Choroid plexus epithelial cell (primary cell): ENCODE data around the gene CTNNA2.

Source experiments
- DNase-seq: peaks from one replicate; pipeline ENCODE4 v3.0.0-alpha.2; 2010; ENCODE audit warnings: low read depth
- H3K4me3 ChIP-seq: 2 replicates; pipeline ENCODE4 v1.5.1; 2011; ENCODE audit warnings: low read depth, mild to moderate bottlenecking, control low read depth, low read length, moderate library complexity
- TF ChIP-seq, protein P1 (sequence below): conservative IDR thresholded peaks from 2 replicates; pipeline ENCODE4 v1.5.1; 2011; ENCODE audit warnings: low read depth, mild to moderate bottlenecking, control low read depth, inconsistent platforms, low read length, moderate library complexity

The CTNNA2 gene

DNA sequence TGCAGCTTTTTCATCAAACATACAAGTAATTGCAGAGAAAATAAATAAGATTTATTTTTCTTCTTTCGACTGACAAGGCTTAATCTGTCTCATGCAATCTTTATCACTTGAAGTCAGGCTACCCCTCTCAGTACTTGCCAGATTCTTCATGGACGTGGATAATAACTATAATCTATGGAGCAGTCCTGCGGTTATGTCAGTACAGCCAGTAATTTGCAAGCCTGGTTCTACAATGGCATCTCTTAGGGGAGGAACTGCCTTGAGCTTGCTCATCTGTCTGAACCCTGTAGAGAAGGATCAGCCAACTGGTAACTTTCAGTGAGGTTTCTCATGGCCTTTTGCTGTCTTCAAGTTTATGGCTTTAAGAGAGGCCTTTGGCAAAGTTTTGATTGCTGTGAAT, 827.2 kb downstream of the CTNNA2 start:
- DNase-seq = no peak
- TF ChIP-seq, protein P1, sequence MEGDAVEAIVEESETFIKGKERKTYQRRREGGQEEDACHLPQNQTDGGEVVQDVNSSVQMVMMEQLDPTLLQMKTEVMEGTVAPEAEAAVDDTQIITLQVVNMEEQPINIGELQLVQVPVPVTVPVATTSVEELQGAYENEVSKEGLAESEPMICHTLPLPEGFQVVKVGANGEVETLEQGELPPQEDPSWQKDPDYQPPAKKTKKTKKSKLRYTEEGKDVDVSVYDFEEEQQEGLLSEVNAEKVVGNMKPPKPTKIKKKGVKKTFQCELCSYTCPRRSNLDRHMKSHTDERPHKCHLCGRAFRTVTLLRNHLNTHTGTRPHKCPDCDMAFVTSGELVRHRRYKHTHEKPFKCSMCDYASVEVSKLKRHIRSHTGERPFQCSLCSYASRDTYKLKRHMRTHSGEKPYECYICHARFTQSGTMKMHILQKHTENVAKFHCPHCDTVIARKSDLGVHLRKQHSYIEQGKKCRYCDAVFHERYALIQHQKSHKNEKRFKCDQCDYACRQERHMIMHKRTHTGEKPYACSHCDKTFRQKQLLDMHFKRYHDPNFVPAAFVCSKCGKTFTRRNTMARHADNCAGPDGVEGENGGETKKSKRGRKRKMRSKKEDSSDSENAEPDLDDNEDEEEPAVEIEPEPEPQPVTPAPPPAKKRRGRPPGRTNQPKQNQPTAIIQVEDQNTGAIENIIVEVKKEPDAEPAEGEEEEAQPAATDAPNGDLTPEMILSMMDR = no peak
- H3K4me3 ChIP-seq = no peak overlapping the region

DNA sequence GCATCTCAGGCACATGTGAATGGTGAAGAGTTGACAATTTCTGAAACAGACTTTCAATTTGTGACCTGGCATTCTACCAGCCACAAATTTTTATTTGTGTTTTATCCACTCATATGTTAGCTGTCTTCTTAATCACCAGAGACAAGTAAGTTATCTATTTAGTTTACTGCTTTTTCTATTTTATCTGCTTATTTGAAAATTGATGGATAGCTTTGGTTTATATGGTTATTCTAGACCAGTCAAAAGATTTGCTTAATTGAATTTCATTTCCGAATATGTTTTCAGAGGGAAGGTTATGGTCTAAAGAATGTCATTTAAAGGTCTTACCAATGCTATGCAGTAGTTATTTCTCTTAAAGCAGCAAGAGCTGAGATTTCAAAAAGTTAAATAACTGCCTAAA, 835.2 kb downstream of the CTNNA2 start:
- DNase-seq = no peak
- TF ChIP-seq, protein P1 = no peak
- no peak overlapping the region for H3K4me3 ChIP-seq

DNA sequence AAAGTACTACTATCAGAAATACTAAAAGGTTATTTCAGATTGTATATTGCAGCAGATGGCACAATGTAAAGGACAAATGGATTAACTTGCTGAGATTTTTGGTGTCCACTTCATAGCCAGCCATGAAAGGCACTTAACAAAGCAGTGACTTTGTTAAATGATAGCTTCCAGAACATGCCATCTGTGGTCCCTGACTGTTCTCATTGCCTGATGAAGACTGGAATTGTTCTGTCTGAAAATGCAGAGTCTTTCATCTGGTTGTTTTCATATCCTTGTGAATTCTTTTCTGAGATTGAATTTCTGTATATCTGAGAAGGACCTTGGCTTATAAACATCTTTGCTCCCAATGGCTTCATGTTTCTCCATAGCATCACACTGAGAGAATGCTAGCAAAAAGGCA, 836.1 kb downstream of the CTNNA2 start:
- TF ChIP-seq, protein P1 = no peak
- H3K4me3 ChIP-seq = no peak overlapping the region
- no peak for DNase-seq

DNA sequence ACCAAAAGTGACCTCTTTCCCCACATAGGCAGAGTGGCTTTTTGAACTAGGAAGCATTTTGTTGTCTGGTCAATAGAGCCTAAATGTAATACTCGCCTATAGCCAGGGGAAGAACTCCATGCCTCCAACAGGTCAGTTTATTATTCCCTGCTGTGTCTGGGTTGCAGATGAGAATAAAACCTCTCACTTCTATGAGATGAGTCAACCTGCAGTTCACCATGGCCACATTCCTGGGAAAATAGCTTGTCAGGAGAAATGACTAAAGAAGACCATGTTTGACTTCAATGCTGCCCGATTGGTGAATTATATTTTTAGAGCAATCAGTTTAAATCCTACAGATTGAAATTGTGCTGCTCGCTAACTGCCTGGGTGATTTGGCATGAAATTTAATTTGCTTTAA, 838.4 kb downstream of the CTNNA2 start:
- no peak overlapping the region for H3K4me3 ChIP-seq
- no peak for DNase-seq
- TF ChIP-seq, protein P1 = no peak

DNA sequence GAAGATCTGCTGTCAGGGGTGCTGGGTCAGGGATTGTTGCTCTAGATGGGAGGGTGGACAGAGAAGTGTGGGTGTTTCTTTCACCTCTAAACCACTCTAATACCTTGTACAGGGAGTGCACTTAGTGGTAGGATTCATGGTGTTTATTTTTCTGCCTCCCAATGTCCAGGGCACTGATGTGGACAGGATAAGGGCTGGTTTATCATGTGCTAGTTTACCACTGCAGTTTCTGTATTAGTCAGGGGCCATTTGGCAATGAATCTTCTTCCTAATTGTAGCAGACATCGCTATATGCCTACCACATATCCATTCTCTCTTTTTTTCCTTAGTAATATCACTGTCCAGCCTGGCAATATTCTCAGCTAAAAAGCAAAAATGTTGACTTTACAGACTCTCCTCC, 842.0 kb downstream of the CTNNA2 start:
- TF ChIP-seq, protein P1 = no peak
- DNase-seq = no peak

DNA sequence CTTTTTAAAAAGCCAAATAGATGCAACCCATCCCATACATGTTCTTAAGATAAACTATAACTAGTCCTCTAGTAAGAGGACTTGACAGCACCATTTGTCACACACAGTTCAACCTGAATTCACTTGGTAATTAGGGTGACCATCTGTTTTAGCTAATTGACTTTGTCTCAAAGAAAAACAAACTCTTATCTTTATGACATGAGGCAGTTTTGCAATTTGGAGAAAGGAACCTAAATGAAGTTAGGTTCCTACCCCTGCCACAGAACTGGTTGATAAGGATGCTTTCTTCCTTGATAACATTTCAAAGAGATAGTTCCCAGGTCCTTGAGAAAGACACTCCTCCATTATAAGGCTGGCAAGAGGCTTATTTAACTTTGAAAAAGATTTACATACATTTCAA, 849.1 kb downstream of the CTNNA2 start:
- DNase-seq = no peak
- H3K4me3 ChIP-seq = no peak overlapping the region
- TF ChIP-seq, protein P1 = no peak

More for the DNA sequence above, 842.0 kb downstream of the CTNNA2 start:
- no peak overlapping the region for H3K4me3 ChIP-seq

DNA sequence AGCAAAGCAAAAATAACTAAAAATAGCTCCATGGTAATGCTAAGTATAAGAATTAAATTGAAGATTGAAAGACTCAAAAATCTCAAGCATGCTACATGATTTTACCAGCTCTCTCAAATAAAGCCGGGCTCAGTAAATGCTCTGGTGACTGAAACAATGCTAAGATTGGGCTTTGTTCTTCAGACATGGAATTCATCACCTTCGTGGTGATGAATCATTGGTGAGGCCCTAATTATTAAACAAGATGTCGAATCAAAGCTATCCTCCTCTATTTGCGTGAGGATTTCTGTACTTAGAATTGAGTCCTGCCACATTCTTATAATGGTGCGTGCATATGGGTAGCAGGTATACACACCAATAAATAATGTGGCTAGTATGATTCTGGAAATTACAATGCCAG, 850.5 kb downstream of the CTNNA2 start:
- no peak overlapping the region for H3K4me3 ChIP-seq
- TF ChIP-seq, protein P1 = no peak
- DNase-seq = no peak
